Neutrophil (primary cell): ENCODE results near the gene LRMDA.

Experiments used
- H3K27ac ChIP-seq: fragments of 200-600 bp; sonication (generic); 2 replicates; pipeline ENCODE4 v1.5.1; 2016; ENCODE audit warnings: mild to moderate bottlenecking, moderate library complexity
- H3K27me3 ChIP-seq: fragments of 200-600 bp; sonication (generic); 2 replicates; pipeline ENCODE4 v1.6.0; 2016; ENCODE audit warnings: mild to moderate bottlenecking
- H3K36me3 ChIP-seq: fragments of 200-600 bp; sonication (generic); 2 replicates; pipeline ENCODE4 v1.5.1; 2017
- H3K4me1 ChIP-seq, 2 experiments: fragments of 200-600 bp in 1 of 2; sonication (generic) in 1 of 2; 1 replicate in 1 of 2; 2 replicates in 1 of 2; pipeline versions ENCODE4 v1.5.1 to v1.6.1; 2013 to 2016; ENCODE audit warnings: low read depth in 1 of 2, low read length in 1 of 2, mild to moderate bottlenecking in 1 of 2, moderate library complexity in 1 of 2; ENCODE audit not compliant: control insufficient read depth in 1 of 2, insufficient read depth in 1 of 2
- H3K4me3 ChIP-seq, 2 experiments: fragments of 200-600 bp in 1 of 2; sonication (generic) in 1 of 2; 1 replicate in 1 of 2; 2 replicates in 1 of 2; pipeline ENCODE4 v1.5.1; 2013 to 2016; ENCODE audit warnings: low read depth in 1 of 2, low read length in 1 of 2, mild to moderate bottlenecking in 1 of 2, moderate library complexity in 1 of 2
- H3K9me3 ChIP-seq: fragments of 200-600 bp; sonication (generic); 2 replicates; pipeline ENCODE4 v1.5.1; 2016
- TF ChIP-seq, protein P1 (sequence below): fragments of 200-600 bp; sonication (generic); IDR thresholded peaks from 2 replicates; pipeline ENCODE4 v1.5.1; 2016; ENCODE audit warnings: antibody characterized with exemption

The LRMDA gene

DNA sequence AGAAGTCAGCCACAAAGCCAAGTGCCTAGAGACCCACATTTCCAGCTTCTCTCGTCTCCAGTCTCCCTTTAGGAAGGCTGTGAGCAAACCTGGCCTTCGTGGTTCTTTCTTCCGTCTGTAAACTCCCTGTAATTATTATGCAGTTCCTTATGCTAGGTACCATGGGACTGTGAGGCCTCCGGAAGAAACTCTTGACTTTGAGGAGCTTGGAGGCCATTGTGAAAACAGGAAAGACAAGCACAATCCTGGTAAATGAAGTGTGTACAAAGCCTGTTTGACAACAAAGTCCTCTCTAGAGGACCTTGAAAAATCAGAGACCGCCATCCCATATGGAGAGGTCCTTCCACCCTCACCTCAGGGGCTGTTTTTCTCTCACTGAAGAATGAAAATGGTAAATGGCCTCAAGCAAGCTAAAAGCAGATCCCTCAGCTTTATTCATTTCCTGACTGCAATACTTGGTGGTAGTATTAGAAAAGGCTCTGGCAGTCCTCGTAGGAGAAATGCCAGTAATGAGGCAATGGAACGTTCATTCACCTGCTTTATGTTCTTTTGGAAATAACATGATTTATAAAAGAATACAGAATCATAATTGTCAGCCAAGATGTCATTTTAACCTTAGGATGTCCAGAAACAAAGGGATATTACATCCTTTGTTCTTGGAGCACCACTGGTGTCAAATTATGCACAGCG, 926.4 kb downstream of the LRMDA start:
- Histone ChIP-seq H3K27ac (no peak overlapping the region), H3K27me3 (no peaks in the 10 kb centered on the region), H3K9me3 (no peaks in the 10 kb centered on the region), H3K36me3 (no peaks in the 10 kb centered on the region), H3K4me3 (no peak overlapping the region), H3K4me1 (no peaks in the 10 kb centered on the region)
- TF ChIP-seq, protein P1, sequence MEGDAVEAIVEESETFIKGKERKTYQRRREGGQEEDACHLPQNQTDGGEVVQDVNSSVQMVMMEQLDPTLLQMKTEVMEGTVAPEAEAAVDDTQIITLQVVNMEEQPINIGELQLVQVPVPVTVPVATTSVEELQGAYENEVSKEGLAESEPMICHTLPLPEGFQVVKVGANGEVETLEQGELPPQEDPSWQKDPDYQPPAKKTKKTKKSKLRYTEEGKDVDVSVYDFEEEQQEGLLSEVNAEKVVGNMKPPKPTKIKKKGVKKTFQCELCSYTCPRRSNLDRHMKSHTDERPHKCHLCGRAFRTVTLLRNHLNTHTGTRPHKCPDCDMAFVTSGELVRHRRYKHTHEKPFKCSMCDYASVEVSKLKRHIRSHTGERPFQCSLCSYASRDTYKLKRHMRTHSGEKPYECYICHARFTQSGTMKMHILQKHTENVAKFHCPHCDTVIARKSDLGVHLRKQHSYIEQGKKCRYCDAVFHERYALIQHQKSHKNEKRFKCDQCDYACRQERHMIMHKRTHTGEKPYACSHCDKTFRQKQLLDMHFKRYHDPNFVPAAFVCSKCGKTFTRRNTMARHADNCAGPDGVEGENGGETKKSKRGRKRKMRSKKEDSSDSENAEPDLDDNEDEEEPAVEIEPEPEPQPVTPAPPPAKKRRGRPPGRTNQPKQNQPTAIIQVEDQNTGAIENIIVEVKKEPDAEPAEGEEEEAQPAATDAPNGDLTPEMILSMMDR, result no peak

DNA sequence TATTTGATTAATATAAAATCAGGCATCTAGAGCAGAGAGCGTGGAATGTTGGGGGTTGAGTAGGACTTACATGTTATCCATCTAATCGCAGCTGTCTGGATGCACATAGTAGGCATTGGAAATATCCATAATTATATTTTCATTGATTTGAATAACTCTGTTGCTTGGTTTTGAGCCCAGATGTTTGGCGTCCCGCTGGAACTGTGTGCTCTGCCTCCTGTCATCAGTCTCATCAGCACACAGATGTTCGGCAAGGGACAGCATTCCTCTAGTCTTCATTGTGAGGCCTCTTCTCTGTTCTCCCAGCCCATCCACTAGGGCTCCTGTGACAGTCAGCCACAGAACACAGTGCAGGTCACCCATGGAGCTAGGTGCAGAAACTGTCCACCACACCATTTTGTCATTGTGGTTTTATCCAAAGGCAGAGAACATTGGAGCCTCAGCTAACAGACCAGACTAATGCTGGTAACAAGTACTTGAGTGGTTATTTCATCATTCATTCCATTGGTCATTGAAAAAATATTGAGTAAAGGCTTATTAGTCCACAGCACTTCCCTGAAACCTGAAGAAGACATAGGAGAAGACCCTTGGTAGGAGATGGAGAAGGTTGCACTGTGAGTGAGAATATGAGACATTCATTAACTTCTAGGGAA, 927.4 kb downstream of the LRMDA start:
- TF ChIP-seq, protein P1, result no peak

DNA sequence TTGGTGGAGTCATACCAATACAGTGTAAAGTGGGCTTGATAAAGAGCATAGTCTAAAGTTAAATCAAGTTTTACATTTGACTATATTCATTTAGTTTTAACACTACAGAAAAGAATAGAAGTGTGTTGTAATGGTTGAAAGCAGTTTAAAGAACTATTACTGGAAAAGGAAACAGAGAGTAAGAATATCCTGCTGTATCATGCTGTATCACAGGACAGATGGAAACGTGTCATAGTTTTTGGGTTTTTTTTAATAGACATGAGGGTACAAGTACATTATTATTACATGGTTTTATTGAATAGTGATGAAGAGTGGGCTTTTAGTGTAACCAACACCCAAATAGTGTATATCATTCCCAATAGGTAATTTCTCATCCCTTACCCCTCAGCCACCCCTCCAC, 944.3 kb downstream of the LRMDA start:
- no peaks in the 10 kb centered on the region for H3K27me3 ChIP-seq
- H3K9me3 ChIP-seq, result no peaks in the 10 kb centered on the region
- H3K27ac ChIP-seq, result no peak overlapping the region
- no peaks in the 10 kb centered on the region for H3K4me1 ChIP-seq
- TF ChIP-seq, protein P1, result no peak
- no peak overlapping the region for H3K4me3 ChIP-seq
- no peaks in the 10 kb centered on the region for H3K36me3 ChIP-seq

More for the DNA sequence above, 927.4 kb downstream of the LRMDA start:
- Histone ChIP-seq H3K9me3 (no peaks in the 10 kb centered on the region), H3K4me3 (no peak overlapping the region), H3K36me3 (no peaks in the 10 kb centered on the region), H3K27ac (no peak overlapping the region), H3K4me1 (no peaks in the 10 kb centered on the region), H3K27me3 (no peaks in the 10 kb centered on the region)

DNA sequence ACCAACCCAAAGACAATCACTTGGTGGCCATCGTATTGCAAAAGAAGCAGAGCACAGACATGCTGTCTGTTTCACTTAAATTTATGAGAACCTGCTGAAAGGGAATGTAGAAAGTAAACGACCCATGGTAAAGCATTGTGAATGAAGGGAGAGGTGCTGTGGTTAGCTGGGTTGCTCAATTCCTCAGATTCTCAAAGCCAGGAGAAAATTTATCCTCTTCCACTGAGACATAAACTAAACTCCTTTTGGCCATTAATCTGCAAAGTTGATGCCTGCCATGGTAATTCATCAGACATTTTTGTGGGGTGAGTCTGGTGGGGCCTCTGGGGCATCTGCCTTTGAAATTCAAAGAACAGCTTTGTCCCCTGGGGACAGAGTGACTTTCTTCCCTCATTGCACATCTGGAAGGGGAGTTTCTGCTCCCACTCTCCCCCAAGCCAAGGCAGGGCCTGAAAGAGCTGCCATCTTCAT, 951.0 kb downstream of the LRMDA start:
- TF ChIP-seq, protein P1, result no peak

DNA sequence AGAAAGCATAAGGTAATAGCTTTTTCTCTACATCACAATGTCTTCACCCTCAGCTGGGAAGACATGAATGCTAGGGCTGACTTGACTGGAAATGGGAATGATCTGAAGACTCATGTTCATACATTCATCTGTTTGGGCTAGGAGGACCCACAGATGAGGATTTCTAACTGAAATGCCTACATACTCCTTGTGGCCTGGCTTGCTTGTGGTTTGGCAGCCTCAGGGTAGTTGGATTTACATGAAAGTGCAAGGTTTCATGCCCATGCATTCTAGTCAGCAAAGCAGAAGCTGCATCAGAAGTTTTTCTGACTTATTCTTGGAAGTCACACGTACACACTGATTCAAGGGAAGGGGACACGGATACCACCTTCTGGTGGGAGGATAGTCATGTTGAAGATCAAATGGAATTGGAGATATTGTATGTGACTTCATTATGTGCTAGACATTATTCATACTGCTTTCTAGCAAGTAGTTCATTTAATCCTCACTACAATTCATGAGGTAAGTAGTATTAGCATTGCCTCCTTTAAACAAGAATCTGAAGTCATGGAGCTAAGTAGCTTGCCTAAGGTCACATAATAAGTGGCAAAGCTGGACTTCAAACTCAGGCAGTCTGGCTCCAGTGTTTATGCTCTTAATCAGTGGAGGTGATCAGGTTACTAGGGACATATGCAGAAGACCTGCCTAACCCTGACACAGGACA, 957.0 kb downstream of the LRMDA start:
- no peaks in the 10 kb centered on the region for H3K4me1 ChIP-seq
- H3K9me3 ChIP-seq, result no peaks in the 10 kb centered on the region
- H3K4me3 ChIP-seq, result no peak overlapping the region
- no peaks in the 10 kb centered on the region for H3K27me3 ChIP-seq
- H3K27ac ChIP-seq, result no peak overlapping the region
- H3K36me3 ChIP-seq, result no peaks in the 10 kb centered on the region
- TF ChIP-seq, protein P1, result no peak

More for the DNA sequence above, 951.0 kb downstream of the LRMDA start:
- no peaks in the 10 kb centered on the region for H3K27me3 ChIP-seq
- no peak overlapping the region for H3K4me3 ChIP-seq
- H3K9me3 ChIP-seq, result no peaks in the 10 kb centered on the region
- H3K36me3 ChIP-seq, result no peaks in the 10 kb centered on the region
- no peak overlapping the region for H3K27ac ChIP-seq
- no peaks in the 10 kb centered on the region for H3K4me1 ChIP-seq
